CD4-positive, alpha-beta T cell treated with Interleukin-2 at 100 ng/mL for 4 hours (primary cell): ENCODE data around the gene PARP14.

Experiments
- DNase-seq: peaks from one replicate; pipeline ENCODE4 v3.0.0-alpha.2; 2020; ENCODE audit warnings: low spot score

Gene PARP14

GRCh38 chr3:122767540-122768372 is 87.1 kb downstream of the PARP14 start:
- DNase-seq: no peak

- DNase-seq: no peak
These were observed 90.0 kb downstream of the PARP14 start for GRCh38 chr3:122770521-122771202.

GRCh38 chr3:122772827-122773226 is 92.2 kb downstream of the PARP14 start:
- DNase-seq: no peak

- DNase-seq: no peak
These were observed 93.4 kb downstream of the PARP14 start for GRCh38 chr3:122773944-122774509.

GRCh38 chr3:122774564-122774963 is 93.9 kb downstream of the PARP14 start:
- DNase-seq: no peak

GRCh38 chr3:122776675-122777468 is 96.2 kb downstream of the PARP14 start:
- no peak for DNase-seq

- DNase-seq: no peak
These were observed 96.9 kb downstream of the PARP14 start for GRCh38 chr3:122777563-122777962.
